GM21723 (cell line): ENCODE data around the gene GEN1.

Source experiments
- ATAC-seq: cut with Tn5 transposase; IDR thresholded peaks from one replicate; pipeline ENCODE4 v1.9.1; 2021; ENCODE audit warnings: mild to moderate bottlenecking, moderate library complexity; ENCODE audit not compliant: unreplicated experiment

GEN1 gene

GRCh38 chr2:17752892-17753802 lies 791 bp upstream of the GEN1 start:
- peak; percentile 34 for ATAC-seq

GRCh38 chr2:17754773-17755425 lies 961 bp downstream of the GEN1 start:
- no peak for ATAC-seq

- no peak for ATAC-seq
Measured at GRCh38 chr2:17756668-17757067, 2.7 kb downstream of the GEN1 start.

- ATAC-seq, result no peak
Measured at GRCh38 chr2:17757321-17757720, 3.4 kb downstream of the GEN1 start.

- ATAC-seq, result no peak
Measured at GRCh38 chr2:17758118-17758517, 4.2 kb downstream of the GEN1 start.

- no peak for ATAC-seq
Measured at GRCh38 chr2:17759805-17760204, 5.9 kb downstream of the GEN1 start.

GRCh38 chr2:17762451-17762850 lies 8.5 kb downstream of the GEN1 start:
- no peak for ATAC-seq

- no peak for ATAC-seq
Measured at GRCh38 chr2:17763641-17764333, 9.8 kb downstream of the GEN1 start.

- no peak for ATAC-seq
Measured at GRCh38 chr2:17765398-17765797, 11.5 kb downstream of the GEN1 start.

- no peak for ATAC-seq
Measured at GRCh38 chr2:17768894-17769293, 15.0 kb downstream of the GEN1 start.

GRCh38 chr2:17771956-17772355 lies 18.0 kb downstream of the GEN1 start:
- no peak for ATAC-seq

- ATAC-seq, result no peak
Measured at GRCh38 chr2:17772532-17772931, 18.6 kb downstream of the GEN1 start.

GRCh38 chr2:17780546-17780945 lies 26.6 kb downstream of the GEN1 start:
- no peak for ATAC-seq

GRCh38 chr2:17781482-17781881 lies 27.5 kb downstream of the GEN1 start:
- no peak for ATAC-seq

GRCh38 chr2:17786727-17787126 lies 32.8 kb downstream of the GEN1 start:
- ATAC-seq, result no peak

GRCh38 chr2:17788773-17789172 lies 34.8 kb downstream of the GEN1 start:
- ATAC-seq, result peak; percentile 49

- ATAC-seq, result no peak
Measured at GRCh38 chr2:17790536-17790935, 36.6 kb downstream of the GEN1 start.

- ATAC-seq, result no peak
Measured at GRCh38 chr2:17791121-17791816, 37.3 kb downstream of the GEN1 start.

- no peak for ATAC-seq
Measured at GRCh38 chr2:17791817-17792130, 37.8 kb downstream of the GEN1 start.

GRCh38 chr2:17792515-17792914 lies 38.6 kb downstream of the GEN1 start:
- ATAC-seq, result no peak

GRCh38 chr2:17793296-17793695 lies 39.4 kb downstream of the GEN1 start:
- no peak for ATAC-seq
